Epithelial cell of esophagus (primary cell): ENCODE measurements around the gene PACS1.

Source experiments
- DNase-seq: peaks from one replicate; pipeline ENCODE4 v3.0.0; 2010; ENCODE audit warnings: low read depth
- H3K4me3 ChIP-seq: 2 replicates; pipeline ENCODE4 v1.5.1; 2011; ENCODE audit warnings: mild to moderate bottlenecking, low read length, control low read depth
- CTCF ChIP-seq: IDR thresholded peaks from 2 replicates; pipeline ENCODE4 v1.5.1; 2011; ENCODE audit warnings: low read depth, mild to moderate bottlenecking, low read length, control low read depth, inconsistent platforms; ENCODE audit not compliant: insufficient read depth; ENCODE audit errors: missing control alignments

PACS1 gene

GRCh38 chr11:66266378-66267038 lies 196.4 kb downstream of the PACS1 start:
- no peak overlapping the region for H3K4me3 ChIP-seq
- DNase-seq = no peak
- TF ChIP-seq CTCF = no peak

DNA sequence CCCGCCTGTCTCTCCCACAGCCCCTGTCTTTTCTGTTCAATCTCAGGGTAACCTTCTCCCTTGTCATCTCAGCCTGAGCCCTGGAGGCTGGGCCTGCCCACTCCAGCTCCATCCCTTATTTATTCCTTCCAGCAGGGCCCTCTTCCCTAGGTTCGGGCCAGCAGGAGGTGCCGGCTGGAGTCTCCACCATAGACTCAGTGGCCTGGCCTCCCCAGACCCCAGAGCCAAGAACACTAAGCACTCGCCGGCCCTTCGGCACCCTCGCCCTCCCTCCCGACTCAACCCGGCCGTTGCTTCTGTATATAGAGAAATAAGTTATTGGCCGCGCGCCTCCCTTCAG lies 196.9 kb downstream of the PACS1 start:
- no peak for TF ChIP-seq CTCF
- H3K4me3 ChIP-seq = peak overlapping the region; percentile 98

DNA sequence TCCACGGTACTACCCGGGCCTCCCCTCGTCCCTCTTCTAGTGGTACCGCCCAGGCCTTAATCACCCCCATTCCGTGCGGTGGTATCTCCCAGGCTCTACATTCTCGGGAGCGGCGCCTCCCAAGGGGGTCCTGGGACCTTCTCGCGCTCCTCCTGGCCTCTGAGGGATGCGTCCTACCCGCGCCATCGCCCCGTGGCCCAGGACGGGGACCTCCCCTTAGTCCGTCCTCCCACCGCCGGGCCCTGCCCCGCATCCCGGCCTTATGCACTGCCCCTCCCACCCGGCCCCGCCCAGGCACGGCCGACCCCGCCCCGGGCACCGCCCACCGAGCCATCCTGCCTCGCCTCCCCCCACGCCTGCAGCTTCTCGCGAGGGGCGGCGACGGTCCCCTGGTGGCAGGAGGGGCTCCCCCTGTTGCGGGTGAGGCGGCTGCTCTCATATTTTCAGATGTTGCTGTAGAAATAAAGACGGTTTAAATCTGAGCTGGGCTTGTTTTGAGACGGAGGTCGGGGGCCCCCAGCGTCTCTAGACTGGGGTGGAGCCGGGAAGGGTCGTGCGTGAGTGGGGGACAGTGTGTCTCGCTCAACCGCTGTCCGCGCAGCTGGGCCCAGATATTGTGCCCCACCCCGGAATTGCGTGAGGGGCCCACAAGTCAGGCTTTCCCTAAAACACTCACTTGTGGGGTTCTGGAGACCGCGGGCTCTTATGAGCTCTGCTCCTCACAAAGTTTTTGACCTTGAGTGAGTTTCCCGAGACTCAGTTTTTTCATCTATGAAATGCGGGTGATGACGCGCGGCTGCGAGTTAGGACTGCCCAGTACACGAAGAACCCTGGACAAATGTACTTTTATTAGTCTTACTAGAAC lies 197.5 kb downstream of the PACS1 start:
- no peak for TF ChIP-seq CTCF
- peak overlapping the region; percentile 98 for H3K4me3 ChIP-seq
- DNase-seq = peak; percentile 85

More for the DNA sequence above, 196.9 kb downstream of the PACS1 start:
- no peak for DNase-seq

- peak within 1 kb of the TSS; percentile 98 for H3K4me3 ChIP-seq
- peak; percentile 100 for DNase-seq
- no peak for TF ChIP-seq CTCF
Measured at GRCh38 chr11:66268244-66268951, 198.3 kb downstream of the PACS1 start, which contains the start of gene RAB1B. RAB1B (plus strand) TSS chr11:66268639; CDS start chr11:66268680, 41 bp downstream.

- peak; percentile 40 for TF ChIP-seq CTCF
- no peak for DNase-seq
- H3K4me3 ChIP-seq = peak overlapping the region; percentile 98
Measured at GRCh38 chr11:66268952-66269905, 199.2 kb downstream of the PACS1 start.

- no peak overlapping the region for H3K4me3 ChIP-seq
- TF ChIP-seq CTCF = no peak
- DNase-seq = no peak
Measured at GRCh38 chr11:66271816-66272215, 201.7 kb downstream of the PACS1 start.
